Heart left ventricle (tissue), 13 donors: ENCODE measurements around the gene GAB2.

Source experiments
- POLR2A ChIP-seq, 2 donors: fragments of 450-650 bp; IDR thresholded peaks; one replicate each; pipeline ENCODE4 v1.6.1; 2017; ENCODE audit warnings: antibody characterized with exemption in 2 of 2, mild to moderate bottlenecking in 2 of 2, moderate library complexity in 2 of 2
- TF ChIP-seq, protein P1 (sequence below), 12 donors: fragments of 200-600 bp; sonication (generic) in 4 of 12; IDR thresholded peaks; one replicate each; pipeline versions ENCODE4 v1.5.0 to v1.8.0; 2018 to 2022; ENCODE audit warnings: antibody characterized with exemption in 12 of 12, mild to moderate bottlenecking in 5 of 12
- donor health status: ischemic (EF 13 %, LVEDD 7.1; RV severe dilation, severe dysfunction).
- donor health status: DM: no; HTN: yes; CAD: no.
- donor health status: DM: no; HTN: no; CAD: no.
- donor health status: ischemic (EF 25% LVEDD 6.9; RV normal size, moderate dysfunction).
- donor health status: ischemic (EF 25% LVEDD 5.7; RV mildly dilated, moderate dysfunction).
- donor health status: ischemic (EF 35%, LVEDD 5.7; RV mildly dilated, moderate dysfunction).
- donor health status: nonischemic (EF 11% LVEDD 7.7; RV severe dilation, severe dysfunction).
- donor health status: DM: yes; HTN: yes; CAD: no.
- donor health status: PGD.
- donor health status: ischemic (EF 29% LVEDD 5.4; RV normal size, mild dysfunction).
- donor health status: nonischemic (EF 23%, LVEDD 6.1; RV moderate dilation, normal function).

DNA sequence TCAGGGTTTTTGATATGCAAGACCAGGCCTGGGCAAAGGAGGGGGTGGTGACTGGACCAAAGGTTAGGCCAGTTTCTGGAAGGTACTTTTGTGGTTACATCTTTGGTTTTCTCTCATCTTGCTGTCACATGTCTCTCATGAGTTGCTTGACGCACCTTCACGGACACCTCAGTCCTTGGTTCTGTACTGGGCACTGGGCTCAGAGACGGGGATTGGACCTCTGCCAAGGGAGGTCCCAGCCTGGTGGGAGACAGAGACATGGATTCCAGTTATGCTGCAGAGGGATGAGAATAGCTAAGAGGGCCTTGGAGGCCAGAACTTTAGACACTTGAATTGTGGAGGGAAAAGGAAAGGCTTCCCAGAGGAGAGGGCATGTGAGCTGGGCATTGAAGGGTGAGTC is 227.2 kb downstream of the GAB2 start:
- TF ChIP-seq, protein P1, sequence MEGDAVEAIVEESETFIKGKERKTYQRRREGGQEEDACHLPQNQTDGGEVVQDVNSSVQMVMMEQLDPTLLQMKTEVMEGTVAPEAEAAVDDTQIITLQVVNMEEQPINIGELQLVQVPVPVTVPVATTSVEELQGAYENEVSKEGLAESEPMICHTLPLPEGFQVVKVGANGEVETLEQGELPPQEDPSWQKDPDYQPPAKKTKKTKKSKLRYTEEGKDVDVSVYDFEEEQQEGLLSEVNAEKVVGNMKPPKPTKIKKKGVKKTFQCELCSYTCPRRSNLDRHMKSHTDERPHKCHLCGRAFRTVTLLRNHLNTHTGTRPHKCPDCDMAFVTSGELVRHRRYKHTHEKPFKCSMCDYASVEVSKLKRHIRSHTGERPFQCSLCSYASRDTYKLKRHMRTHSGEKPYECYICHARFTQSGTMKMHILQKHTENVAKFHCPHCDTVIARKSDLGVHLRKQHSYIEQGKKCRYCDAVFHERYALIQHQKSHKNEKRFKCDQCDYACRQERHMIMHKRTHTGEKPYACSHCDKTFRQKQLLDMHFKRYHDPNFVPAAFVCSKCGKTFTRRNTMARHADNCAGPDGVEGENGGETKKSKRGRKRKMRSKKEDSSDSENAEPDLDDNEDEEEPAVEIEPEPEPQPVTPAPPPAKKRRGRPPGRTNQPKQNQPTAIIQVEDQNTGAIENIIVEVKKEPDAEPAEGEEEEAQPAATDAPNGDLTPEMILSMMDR (IDR thresholded peaks at IDR 0.05) = no peak
- no peak for TF ChIP-seq POLR2A (IDR thresholded peaks at IDR 0.05)
